GM21717 (cell line): Measurements from ENCODE around the gene KAT2A.

Experiments used
- ATAC-seq: cut with Tn5 transposase; IDR thresholded peaks from one replicate; pipeline ENCODE4 v1.9.1; 2021; ENCODE audit warnings: mild to moderate bottlenecking, moderate library complexity; ENCODE audit not compliant: unreplicated experiment

The KAT2A gene

DNA sequence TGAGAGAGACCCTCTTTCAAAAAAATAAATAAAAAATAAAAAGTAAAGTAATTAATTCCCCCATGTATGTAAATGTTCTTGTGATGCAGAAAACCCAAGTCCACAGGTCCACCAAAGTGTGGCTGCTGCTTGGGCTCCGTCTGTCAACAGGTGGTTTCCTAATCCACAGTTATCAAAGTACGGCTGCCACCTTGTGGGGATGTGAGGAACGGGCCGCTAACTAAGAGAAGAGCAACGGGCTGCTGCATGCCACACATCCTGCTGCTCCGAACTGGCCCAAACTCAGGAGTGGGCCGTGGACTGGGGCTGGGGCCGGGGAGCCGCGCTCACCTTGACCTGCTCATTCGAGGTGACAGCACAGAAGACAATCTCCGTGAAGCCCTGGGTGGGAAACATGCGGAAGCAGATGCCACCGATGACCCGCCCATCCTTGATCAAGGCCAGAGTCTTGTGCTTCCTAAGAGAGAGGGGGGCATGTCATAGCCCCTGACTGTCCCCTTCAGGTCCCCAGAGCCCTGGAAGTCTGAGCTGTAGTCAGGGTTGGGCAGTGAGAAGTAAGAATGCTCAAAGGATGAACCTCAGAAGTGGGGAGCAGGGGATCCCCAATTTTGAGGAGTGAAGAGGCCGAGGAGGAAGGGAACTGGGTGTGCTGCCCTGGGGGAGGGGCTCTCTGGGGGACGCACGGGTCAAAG lies 4.3 kb downstream of the KAT2A start:
- no peak for ATAC-seq

DNA sequence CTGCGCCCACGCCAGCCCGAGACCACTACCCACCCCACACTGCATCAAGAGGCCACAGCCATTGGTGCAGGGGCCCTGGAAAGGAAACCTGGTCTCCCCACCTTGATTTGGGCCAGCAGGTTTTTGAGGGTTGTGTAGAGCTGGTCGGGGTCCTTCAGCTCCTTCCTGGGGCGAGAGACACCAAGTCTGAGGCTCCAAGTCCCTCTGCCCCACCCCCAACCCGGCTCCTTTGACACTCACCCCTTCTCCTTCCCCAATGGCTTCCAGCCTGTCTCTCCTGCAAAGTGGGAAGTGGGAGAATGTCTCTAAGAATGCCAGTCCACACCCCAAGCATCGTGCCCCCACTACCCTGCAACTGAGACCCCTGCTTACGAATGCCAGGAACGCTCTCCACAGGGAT lies 7.0 kb downstream of the KAT2A start:
- no peak for ATAC-seq

DNA sequence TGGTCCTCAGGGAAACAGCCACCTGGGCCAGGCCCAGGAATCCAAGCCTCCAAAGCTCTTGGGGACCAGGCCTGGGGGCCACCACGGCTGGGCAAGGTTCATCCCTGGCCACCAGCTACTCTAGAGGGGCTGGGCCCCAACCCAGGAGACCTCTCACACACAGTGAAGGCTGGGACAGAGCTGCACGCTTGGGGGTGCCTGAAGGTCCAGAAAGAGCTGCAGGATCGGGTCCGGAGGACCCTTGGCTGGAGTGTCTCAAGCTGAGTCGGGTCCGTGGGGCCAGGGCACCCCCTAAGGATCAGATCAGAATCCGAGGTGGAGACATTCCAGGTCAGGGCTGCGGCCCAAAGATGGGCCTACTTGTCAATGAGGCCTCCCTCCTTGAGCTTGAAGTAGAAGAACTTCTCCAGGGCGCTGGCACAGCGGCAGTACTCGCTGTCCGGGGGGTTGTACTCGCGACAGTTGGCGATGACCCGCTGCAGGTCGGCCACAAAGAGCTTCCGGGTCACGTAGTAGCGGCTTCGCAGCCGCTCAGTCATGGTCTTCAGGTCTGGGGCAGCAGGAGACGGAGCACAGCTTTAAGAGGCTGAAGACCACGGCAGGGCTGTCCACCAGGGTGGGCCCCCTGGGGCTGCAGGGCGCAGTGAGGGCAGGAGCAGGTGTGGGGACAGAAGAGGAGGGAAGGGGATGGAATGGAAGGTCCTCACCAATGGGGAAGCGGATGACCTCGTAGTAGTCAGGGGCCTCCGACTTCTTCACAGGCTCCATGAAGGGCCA lies 7.7 kb downstream of the KAT2A start:
- ATAC-seq = no peak

DNA sequence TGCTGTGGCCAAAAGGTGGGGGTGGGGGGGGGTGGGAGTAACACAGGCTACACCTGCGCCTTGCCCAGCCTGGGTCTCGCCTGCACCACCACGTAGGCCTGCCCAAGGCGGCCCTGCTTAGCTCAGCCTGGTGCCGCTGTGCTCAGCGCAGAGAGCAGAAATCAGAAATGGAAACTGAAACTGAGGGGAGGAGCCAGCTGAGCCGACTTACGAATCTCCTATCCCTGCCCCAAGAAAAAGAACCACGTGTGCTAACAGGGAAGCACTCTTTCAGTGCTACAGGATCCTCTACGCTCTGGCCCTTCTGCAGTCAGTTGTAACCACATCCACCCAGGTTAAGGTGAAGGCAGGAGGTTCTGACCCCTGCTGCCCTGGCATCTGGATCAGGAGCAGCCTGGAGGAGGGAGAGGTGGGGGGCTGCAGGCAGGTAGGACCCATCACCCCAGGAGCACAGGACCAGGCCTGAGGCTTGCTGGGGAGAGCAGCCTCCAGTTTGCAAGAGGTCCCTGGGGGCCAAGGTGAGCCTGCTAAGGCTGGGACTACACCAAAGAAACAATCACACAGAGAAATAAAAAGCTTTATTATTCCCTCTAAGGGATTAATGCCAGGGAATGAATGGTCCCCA lies 8.5 kb downstream of the KAT2A start, which contains the start of gene DHX58:
DHX58 (minus strand) TSS at position 163 of the 625 bp plus-strand sequence. CDS start 822 bp downstream, outside the sequence.
- ATAC-seq = peak; percentile 49

DNA sequence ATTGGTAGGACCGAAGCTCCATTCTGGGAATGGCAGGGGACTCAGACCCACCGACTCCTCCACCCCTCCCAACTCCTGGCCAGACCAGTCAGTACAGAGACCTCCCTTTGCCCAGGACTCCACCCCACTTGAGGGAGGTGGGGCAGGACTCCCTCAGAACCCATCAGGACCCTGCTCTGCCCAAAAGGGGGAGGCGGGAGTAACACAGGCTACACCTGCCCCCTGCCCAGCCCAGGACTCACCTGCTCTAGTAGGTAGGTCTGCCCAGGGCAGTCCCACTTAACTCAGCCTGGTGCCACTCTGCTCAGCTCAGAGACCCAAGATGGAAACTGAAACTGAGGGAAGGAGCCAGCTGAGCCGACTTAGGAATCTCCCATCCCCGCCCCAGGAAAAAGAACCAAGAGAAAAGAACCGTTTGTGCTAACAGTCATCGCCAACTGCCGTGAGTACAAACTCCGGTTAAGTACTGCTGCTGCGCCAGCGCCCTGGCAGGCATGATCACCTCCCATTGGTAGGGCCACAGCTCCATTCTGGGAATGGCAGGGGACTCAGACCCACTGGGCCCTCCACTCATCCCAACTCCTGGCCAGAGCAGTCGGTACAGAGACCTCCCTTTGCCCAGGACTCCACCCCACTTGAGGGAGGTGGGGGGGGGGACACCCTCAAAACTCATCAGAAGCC lies 9.2 kb downstream of the KAT2A start:
- no peak for ATAC-seq

DNA sequence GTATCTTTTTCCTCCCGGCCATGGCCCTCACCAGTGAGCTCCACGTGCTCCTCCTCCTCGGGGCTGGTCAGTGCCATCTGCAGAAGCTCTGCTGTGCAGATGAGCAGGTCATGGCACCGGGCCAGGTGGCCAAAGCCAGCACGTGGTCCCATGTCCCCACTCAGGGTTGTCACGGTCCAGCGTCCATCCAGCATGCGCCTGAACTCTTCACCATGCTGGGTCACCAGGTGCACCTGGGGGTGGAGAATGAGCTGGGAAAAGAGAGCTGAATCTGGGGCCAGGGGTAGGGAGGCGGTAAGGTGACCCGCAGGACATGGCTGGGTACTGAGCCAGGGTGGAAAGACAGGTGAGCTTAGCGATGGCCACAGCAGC lies 9.9 kb downstream of the KAT2A start:
- ATAC-seq = no peak

DNA sequence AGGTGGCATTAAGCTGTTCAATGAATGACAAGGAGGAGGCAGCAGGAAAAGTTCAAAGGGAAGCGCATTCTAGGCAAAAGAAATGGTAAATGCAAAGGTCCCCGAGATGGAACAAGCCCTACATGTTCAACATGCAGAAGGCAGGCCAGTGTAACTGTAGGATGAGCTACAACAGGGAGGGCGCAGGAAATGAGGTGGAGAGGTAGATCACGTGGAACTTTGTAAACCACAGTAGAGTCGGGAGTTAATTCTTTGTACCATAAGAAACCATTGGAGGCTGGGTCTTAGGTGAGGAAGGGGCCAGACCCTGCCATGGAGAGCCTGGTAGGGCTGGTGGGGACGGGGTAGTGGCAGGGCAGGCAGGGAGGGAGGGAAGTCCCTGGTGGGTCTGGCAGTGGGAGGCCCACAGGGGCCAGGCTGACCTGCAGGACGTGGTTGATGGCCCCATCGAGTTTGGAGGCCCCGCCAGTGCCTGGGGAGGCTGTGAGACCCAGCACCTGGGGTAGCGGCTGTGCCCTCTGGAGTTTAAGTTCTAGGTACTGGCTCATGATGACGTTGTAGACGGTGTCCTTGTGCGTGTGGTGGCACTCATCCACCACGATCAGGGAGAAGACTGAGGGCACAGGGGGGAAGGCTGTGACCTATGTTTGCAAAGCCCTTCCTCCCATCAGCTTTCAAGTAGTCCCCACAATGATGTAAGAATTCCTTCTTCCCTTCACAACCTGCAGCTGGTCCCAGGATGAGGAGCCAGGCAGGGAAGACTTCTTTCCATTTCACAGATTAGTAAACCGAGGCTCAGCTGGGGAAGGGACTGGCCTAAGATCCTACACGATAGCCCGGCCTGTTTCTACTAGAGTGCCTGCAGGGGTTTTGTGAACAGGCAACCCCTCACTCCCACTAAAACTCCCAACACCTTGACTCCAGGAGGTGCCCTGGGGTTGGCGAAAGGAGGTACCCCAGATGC lies 10.6 kb downstream of the KAT2A start:
- no peak for ATAC-seq

DNA sequence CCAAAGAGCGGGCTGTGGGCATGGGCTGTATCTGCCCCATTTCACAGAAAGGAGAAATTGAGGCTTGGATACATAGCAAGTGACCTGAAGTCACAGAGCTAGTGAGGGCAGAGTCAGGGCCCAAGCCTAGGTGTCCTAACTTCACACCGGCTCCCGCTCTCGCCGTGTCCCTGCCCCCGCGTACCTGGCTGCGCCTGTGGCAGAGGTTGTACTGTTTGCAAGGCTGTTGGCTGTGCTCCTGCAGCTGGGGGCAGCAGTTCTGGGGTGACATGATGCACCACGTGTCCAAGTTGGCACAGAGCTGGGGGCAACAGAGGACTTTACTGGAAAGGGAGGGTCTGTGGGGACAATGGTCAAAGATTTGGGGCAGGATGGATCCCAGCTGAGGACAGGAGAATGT lies 12.1 kb downstream of the KAT2A start:
- ATAC-seq = no peak

DNA sequence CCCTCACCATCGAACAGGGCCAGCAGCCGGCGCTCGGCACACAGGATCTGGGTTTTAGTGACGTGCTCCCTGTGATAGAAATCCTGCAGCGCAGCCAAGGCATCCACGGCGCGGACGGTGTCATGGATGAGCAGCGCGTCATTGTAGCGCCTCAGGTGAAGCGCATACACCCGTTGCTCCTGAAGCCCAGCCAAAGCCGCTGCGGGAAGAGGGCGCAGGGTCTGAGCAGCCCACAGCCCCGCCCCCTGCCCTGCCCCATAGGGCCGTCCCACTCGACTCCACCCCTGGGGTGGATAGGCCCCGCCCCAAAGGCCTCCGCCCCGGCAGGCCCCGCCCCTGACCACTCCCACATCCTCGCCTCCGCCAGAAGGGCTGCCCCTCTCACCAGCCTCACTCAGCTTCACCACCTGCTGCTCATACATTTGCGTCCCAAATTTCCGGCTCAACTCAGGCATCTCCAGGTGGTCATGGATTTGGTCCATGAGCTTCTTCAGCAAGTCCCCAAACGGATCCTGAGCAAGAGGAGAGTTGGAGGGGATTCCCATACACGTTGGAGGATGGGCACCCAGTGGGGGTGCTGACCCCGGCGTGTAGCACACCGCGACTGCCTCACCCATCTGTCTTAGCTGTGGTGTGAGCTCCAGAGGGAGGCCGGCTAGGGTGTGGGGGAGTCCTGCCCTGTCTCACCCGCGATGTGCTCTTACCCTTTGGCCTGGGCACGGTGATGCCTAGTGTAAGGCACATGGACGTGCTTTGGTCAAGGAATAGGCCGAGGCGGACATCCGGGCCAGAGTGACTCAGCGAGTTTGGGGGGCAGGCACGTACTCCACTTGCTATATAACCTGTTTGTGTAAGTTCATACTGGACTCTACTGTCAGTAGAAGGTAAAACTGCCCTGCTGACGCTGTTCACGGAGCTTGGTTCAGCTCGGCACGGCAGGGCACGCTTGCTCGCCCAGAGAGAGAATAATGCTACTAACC lies 13.3 kb downstream of the KAT2A start:
- ATAC-seq = peak; percentile 50

DNA sequence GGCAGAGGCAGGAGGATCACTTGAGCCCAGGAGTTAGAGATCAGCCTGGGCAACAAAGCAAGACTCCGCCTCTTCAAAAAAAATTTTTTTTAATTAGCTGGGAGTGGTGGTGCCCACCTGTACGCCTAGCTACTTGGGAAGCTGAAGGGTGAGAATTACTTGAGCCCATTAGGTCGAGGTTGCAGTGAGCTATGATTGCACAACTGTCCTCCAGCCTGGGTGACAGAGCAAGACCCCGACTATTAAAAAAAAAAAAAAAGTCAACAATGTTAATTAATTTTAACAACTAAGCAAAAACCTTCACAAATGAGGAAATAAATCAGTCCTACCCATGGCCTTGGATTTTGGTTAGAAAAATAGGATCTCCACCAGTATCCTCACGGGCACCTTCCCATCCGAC lies 14.0 kb downstream of the KAT2A start:
- no peak for ATAC-seq

DNA sequence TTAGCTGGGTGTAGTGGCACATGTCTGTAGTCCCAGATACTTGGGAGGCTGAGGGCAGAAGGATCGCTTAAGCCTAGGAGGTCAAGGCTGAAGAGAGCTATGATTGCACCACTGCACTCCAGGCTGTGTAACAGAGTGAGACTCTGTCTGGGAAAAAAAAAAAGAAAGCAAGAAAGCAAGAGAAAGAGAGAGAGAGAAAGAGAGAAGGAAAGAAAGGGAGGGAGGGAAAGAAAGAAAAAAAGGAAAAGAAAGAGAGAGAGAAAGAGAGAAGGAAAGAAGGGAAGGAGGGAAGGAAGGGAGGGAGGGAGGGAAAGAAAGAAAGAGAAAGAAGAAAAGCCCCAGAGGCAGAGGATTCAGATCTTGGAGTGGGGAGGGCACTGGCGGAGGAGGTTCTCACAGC lies 15.2 kb downstream of the KAT2A start:
- no peak for ATAC-seq

DNA sequence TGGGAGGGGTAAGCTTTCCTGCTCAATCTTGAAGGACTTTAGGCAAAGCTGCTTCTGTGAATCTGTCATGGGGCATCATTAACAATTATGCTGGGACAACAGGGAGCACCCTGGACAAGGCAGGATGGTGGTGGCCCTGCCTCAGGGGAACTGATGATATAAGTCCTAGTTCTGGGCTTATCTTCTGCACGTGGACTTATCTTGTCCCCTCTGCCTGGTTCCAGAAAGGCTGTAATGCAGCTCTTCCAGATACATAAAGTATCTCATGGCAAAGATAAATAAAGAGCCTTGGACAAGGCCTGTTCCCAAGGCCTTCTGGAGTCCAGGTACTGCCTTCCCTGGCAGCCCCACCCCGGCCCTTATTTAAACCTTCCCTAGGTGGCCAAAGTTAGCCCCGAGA lies 16.9 kb downstream of the KAT2A start:
- ATAC-seq = no peak

DNA sequence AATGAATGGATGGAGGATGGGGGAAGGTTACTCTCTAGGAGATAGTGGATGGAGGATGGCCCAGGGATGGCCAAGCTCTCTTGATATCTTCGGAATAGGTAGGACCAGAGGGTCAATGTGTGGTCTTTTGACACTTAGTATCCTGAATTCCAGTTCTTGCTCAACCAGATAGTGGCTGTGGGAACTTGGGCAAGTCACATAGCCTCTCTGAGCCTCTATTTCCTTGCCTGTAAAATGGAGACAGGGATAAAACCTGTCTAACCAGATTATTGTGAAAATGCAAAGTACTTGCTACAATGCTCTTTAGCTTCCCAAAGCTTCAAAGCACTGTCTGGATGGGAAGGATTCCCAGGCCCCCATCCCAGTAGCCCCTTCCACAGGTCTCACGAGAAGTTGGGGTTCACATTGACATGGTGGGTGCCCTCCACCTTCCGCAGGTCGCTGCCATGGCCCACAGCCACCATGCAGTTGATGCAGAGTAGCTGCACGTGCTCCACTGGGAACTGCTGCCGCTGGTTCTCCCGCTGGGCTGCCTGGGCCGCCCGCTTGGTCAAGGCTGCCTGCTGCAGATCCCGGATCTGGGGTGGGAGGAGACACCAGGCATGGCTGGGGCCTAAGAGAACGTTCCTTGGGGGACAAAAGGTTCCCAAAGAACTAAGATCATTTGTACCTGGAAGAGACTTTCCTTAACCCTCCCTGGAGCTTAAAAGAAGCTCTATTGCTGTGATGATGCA lies 17.8 kb downstream of the KAT2A start:
- no peak for ATAC-seq

DNA sequence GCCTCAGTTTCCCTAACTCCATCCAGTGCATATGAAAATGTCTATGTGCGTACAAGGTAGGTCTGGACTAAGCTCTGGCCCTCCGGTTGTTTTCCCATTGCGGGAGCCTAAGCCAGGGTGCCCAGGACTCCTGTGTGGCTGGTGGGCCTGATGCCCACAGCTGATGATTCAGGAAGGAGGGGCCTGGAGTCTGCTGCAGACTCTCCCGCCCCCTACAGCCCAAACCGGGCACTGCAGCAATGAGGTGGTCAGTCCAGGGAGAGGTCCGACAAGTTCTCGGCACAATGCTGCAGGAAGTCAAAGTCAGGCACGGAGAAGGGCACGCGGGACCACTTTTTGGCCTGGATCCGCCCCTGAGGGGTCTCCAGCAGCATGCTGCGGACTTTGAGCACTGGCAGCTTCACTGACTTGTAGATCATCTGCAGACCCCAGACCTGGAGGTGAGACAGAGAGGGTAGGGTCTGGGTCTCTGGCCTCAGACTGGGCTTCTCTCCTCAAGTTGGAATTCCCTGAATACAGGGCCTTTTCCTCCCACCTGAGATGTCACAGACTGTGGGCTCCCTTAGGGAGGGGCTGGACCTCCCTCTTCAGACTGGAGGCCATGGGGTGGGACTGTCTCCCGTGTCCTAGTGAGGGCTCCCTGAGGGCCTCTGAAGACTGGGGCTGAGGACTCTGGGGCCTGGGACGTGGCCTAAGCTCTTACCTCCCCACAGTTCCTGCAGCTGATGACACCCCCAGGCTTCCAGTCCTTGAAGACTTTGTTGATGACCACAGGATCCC lies 19.5 kb downstream of the KAT2A start:
- ATAC-seq = no peak

DNA sequence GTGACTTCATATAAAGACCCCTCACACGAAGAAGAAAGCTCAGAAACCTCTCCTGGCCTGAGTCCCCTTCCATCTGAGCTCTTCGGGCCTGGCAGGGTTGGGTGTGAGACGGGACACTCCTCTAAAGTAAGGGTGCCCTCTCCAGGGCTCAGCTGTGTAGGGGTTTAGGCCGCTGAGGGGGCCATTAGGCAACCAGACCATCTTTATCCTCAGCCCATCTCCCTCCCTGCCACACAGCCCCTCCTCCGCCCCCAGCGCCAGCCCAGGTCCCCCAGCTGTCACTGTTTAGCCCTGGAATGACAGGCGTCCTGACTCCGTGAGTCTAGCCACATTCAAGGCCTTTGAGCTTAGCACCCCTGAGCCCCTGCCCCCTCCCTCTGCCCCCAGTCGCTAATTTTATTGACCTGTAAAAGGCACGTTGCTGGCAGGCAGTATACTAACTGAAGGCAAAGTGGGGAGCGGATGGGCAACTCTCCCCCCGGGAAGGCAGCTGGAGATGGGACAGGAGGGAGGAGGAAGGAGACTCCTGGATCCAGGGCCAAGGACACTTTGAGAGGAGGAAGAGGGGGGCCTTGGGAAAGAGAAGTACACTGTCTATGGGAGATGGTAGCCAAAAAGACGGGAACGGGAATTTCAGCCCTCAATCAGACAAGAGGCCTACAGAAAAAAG lies 22.3 kb downstream of the KAT2A start:
- ATAC-seq = no peak

DNA sequence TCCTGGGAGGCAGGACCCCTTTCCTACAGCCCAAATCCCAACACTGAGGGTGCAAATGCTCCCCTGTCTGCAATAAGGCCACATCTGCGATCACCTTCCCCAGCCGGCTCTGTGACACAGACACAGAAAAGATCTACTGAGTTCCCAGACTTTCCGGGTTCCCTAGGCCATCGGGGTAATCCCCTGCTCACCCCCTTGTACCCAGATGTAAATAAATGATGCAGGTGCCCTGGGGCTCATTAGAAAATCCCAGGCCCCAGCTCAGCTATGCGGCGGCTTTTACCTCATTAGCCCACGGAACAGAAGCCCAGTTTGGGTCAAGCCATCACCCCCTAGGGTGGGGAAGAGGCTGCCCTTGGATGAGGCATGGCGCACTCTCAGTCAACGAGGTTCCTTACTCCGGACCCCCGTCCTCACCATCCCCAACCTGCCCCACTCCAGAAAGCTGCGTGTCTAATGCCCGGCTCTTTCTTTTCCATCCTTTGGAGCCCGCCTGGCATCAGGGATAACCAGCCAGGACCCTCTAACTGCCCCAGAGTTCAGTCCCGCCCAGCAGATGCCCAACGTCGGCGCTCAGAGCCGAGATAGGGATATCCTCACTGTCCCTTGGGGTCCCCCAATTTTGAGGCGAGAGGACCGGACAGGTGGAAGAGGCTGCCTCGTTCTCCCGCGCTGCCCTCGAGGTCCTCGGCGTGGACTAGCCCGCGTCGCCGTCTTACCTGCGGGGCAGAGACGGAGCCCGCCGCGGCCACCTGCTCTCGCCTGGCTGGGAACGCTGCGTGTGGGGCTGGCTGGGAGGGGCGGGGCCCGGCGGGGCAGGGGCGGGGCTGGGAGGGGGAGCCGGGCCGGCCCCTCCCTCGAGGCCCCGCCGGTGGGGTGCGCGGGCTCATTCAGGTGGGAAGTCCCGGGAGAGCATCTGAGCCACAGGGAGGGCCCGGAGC lies 23.2 kb downstream of the KAT2A start, which contains the start of gene ZNF385C:
ZNF385C (minus strand) TSS at position 783 of the 941 bp plus-strand sequence. CDS start 35,417 bp downstream, outside the sequence.
- ATAC-seq = no peak
